SK-N-MC (cell line): Measurements from ENCODE around the gene KIFC3.
"Not testable (repeated sequence)": the region's sequence is repeated elsewhere in the genome, so short reads cannot be mapped to it uniquely, and the experiment has no call there.

Experiments used
- DNase-seq: peaks from one replicate; pipeline ENCODE4 v3.0.0-alpha.2; 2011; ENCODE audit warnings: low read depth, low spot score
- H3K27ac ChIP-seq: fragments of 200-600 bp; sonication (generic); 2 replicates; pipeline ENCODE4 v1.5.1; 2016; ENCODE audit warnings: mixed run types
- H3K36me3 ChIP-seq: fragments of 200-600 bp; sonication (generic); 2 replicates; pipeline ENCODE4 v1.6.1; 2017; ENCODE audit warnings: antibody characterized with exemption, low read length, mixed read lengths; ENCODE audit not compliant: insufficient read depth
- H3K4me3 ChIP-seq: fragments of 200-600 bp; sonication (generic); 2 replicates; pipeline ENCODE4 v1.5.1; 2016
- H3K9ac ChIP-seq: fragments of 200-600 bp; sonication (generic); 2 replicates; pipeline ENCODE4 v1.8.0; 2017; ENCODE audit warnings: mixed run types, mixed read lengths; ENCODE audit not compliant: insufficient read length
- H3K9me3 ChIP-seq: fragments of 200-600 bp; sonication (generic); 2 replicates; pipeline ENCODE4 v1.6.1; 2017; ENCODE audit warnings: low read depth, mild to moderate bottlenecking, antibody characterized with exemption, low read length, moderate library complexity, mixed read lengths
- EZH2 ChIP-seq: fragments of 200-600 bp; sonication (generic); IDR thresholded peaks from one replicate; pipeline ENCODE4 v1.6.1; 2017; ENCODE audit warnings: antibody characterized with exemption
- FOXP2 ChIP-seq: optimal IDR thresholded peaks from 2 replicates; pipeline ENCODE3; 2011; ENCODE audit warnings: mild to moderate bottlenecking, moderate library complexity; ENCODE audit not compliant: insufficient read depth; ENCODE audit errors: extremely low read length, control extremely low read depth
- POLR2AphosphoS5 ChIP-seq: IDR thresholded peaks from 2 replicates; pipeline ENCODE4 v1.6.1; 2012; ENCODE audit warnings: mild to moderate bottlenecking, low read depth, low read length, borderline replicate concordance

KIFC3 gene

GRCh38 chr16:57713596-57713995 is 88.7 kb downstream of the KIFC3 start:
- Histone ChIP-seq H3K27ac (no peak overlapping the region), H3K9me3 (no peaks in the 10 kb centered on the region), H3K36me3 (no peaks in the 10 kb centered on the region), H3K9ac (no peak overlapping the region), H3K4me3 (no peak overlapping the region)
- TF ChIP-seq FOXP2, result no peak
- TF ChIP-seq EZH2, result no peak
- no peak for TF ChIP-seq POLR2AphosphoS5
- no peak for DNase-seq

GRCh38 chr16:57712569-57712968 is 89.7 kb downstream of the KIFC3 start:
- not testable (repeated sequence) for DNase-seq, H3K9ac ChIP-seq, H3K27ac ChIP-seq, H3K4me3 ChIP-seq, H3K9me3 ChIP-seq, H3K36me3 ChIP-seq

DNA sequence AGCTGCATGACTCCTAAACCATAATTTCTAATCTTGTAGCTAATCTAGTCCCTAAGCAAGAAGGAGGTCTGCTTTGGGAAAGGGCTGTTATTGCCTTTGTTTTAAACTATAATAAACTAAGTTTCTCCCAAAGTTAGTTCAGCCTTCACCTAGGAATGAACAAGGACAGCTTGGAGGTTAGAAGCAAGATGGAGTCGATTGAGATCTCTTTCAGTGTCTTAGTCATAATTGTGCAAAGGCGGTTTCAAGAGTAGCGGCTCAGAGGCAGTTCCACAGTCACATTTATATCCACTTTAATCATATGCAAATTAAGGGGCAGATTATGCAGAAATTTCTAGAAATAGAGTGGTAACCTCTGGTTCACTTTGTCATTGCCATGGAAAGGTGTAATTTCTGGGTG is 90.3 kb downstream of the KIFC3 start:
- H3K9me3 ChIP-seq, result no peaks in the 10 kb centered on the region
- DNase-seq, result no peak
- no peaks in the 10 kb centered on the region for H3K36me3 ChIP-seq
- H3K4me3 ChIP-seq, result no peak overlapping the region
- H3K27ac ChIP-seq, result no peak overlapping the region
- H3K9ac ChIP-seq, result no peak overlapping the region
- TF ChIP-seq FOXP2 (no peak), EZH2 (no peak), POLR2AphosphoS5 (no peak)

- Histone ChIP-seq H3K9me3 (no peaks in the 10 kb centered on the region), H3K27ac (no peak overlapping the region)
- no peak for DNase-seq
These were observed 90.9 kb downstream of the KIFC3 start for GRCh38 chr16:57711346-57711745.

DNA sequence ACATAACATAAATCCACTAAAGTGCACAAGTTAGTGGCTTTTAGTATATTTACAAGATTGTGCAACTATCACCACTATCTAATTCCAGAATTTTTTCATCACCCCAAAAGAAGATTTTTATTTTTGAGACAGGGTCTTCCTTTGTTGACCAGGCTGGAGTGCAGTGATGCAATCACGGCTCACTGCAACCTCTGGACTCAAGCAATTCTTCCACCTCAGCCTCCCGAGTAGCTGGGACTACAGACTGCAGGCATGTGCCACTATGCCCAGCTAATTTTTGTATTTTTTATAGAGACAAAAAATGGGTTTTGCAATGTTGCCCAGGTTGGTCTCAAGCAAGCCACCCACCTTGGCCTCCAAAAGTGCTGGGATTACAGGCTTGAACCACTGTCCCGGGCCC is 92.6 kb downstream of the KIFC3 start:
- Histone ChIP-seq H3K36me3 (no peaks in the 10 kb centered on the region), H3K27ac (no peak overlapping the region)

More at GRCh38 chr16:57711346-57711745, 90.9 kb downstream of the KIFC3 start:
- no peaks in the 10 kb centered on the region for H3K36me3 ChIP-seq
- no peak overlapping the region for H3K4me3 ChIP-seq
- TF ChIP-seq FOXP2, result no peak
- H3K9ac ChIP-seq, result no peak overlapping the region

More for the DNA sequence above, 92.6 kb downstream of the KIFC3 start:
- Histone ChIP-seq H3K9ac (no peak overlapping the region), H3K9me3 (no peaks in the 10 kb centered on the region), H3K4me3 (no peak overlapping the region)
- TF ChIP-seq EZH2, result no peak
- TF ChIP-seq FOXP2, result no peak
- TF ChIP-seq POLR2AphosphoS5, result no peak
- no peak for DNase-seq
